Measurements from ENCODE around the gene FAIM2.
"Not testable (repeated sequence)": the region's sequence is repeated elsewhere in the genome, so short reads cannot be mapped to it uniquely, and the experiment has no call there.

FAIM2 gene

GRCh38 chr12:49865109-49865781 is 38.5 kb downstream of the FAIM2 start:
- no peak overlapping the region for H2AK5ac ChIP-seq (ENCODE audit: low read length)
- H3K27me3 ChIP-seq (ENCODE audit: insufficient read depth, low read length), result no peaks in the 10 kb centered on the region
- H3K4me2 ChIP-seq (ENCODE audit: low read length), result no peak overlapping the region
- no peak overlapping the region for H4K12ac ChIP-seq (ENCODE audit: low read depth, low read length)
- H3K79me1 ChIP-seq (ENCODE audit: low read length), result no peaks in the 10 kb centered on the region
- H3K23ac ChIP-seq (ENCODE audit: low read length), result no peak overlapping the region
- H3K36me3 ChIP-seq (ENCODE audit: control insufficient read depth in 1 of 2, insufficient read depth in 2 of 2, low read length in 2 of 2), result no peaks in the 10 kb centered on the region
- H3K9me3 ChIP-seq (ENCODE audit: insufficient read depth, low read depth, low read length), result peaks cover 2% of the 10 kb centered on the region
- H3K4me1 ChIP-seq (ENCODE audit: control insufficient read depth in 1 of 2, insufficient read depth in 2 of 2, low read length in 2 of 2), result peaks cover 6 to 11% of the 10 kb centered on the region in 2 experiments
- no peak overlapping the region for H4K91ac ChIP-seq (ENCODE audit: low read depth, low read length)
- H2BK5ac ChIP-seq (ENCODE audit: low read depth, low read length, poor library complexity), result no peak overlapping the region
- no peak overlapping the region for H3K27ac ChIP-seq (ENCODE audit: low read depth, low read length)
- H2BK12ac ChIP-seq (ENCODE audit: low read length), result no peak overlapping the region
- H2BK120ac ChIP-seq (ENCODE audit: insufficient read depth, low read length, poor library complexity), result no peak overlapping the region
- no peaks in the 10 kb centered on the region for H3K79me2 ChIP-seq (ENCODE audit: control insufficient read depth, insufficient read depth, low read length, poor library complexity)
- H2AFZ ChIP-seq (ENCODE audit: insufficient read depth, low read length, poor library complexity), result no peak overlapping the region
- no peak overlapping the region for H3K4ac ChIP-seq (ENCODE audit: low read depth, low read length)
- H4K8ac ChIP-seq (ENCODE audit: low read depth, low read length), result no peak overlapping the region
- H3K14ac ChIP-seq (ENCODE audit: low read length), result no peak overlapping the region
- WGBS (ENCODE audit: extremely low coverage, insufficient coverage, insufficient read length), result no CpG with 5 or more reads among the region's 13 CpGs
- no peak overlapping the region for H3K18ac ChIP-seq (ENCODE audit: low read length)
- no peak for DNase-seq
- no peak overlapping the region for H3K9ac ChIP-seq (ENCODE audit: low read length)
- no peak overlapping the region for H3K4me3 ChIP-seq (ENCODE audit: low read depth, low read length)

GRCh38 chr12:49864798-49865090 is 39.0 kb downstream of the FAIM2 start:
- peaks cover 6 to 11% of the 10 kb centered on the region in 2 experiments for H3K4me1 ChIP-seq (ENCODE audit: control insufficient read depth in 1 of 2, insufficient read depth in 2 of 2, low read length in 2 of 2)
- no CpG with 5 or more reads among the region's 2 CpGs for WGBS (ENCODE audit: extremely low coverage, insufficient coverage, insufficient read length)
- no peak overlapping the region for H3K4ac ChIP-seq (ENCODE audit: low read depth, low read length)
- no peak overlapping the region for H2BK12ac ChIP-seq (ENCODE audit: low read length)
- H3K23ac ChIP-seq (ENCODE audit: low read length), result no peak overlapping the region
- H4K12ac ChIP-seq (ENCODE audit: low read depth, low read length), result no peak overlapping the region
- H4K91ac ChIP-seq (ENCODE audit: low read depth, low read length), result no peak overlapping the region
- no peaks in the 10 kb centered on the region for H3K79me1 ChIP-seq (ENCODE audit: low read length)
- H2AK5ac ChIP-seq (ENCODE audit: low read length), result no peak overlapping the region
- peaks cover 2% of the 10 kb centered on the region for H3K9me3 ChIP-seq (ENCODE audit: insufficient read depth, low read depth, low read length)
- H3K36me3 ChIP-seq (ENCODE audit: control insufficient read depth in 1 of 2, insufficient read depth in 2 of 2, low read length in 2 of 2), result no peaks in the 10 kb centered on the region
- no peak overlapping the region for H3K4me3 ChIP-seq (ENCODE audit: low read depth, low read length)
- H2BK120ac ChIP-seq (ENCODE audit: insufficient read depth, low read length, poor library complexity), result no peak overlapping the region
- H2BK5ac ChIP-seq (ENCODE audit: low read depth, low read length, poor library complexity), result no peak overlapping the region
- H3K79me2 ChIP-seq (ENCODE audit: control insufficient read depth, insufficient read depth, low read length, poor library complexity), result no peaks in the 10 kb centered on the region
- no peak overlapping the region for H3K18ac ChIP-seq (ENCODE audit: low read length)
- no peak overlapping the region for H3K9ac ChIP-seq (ENCODE audit: low read length)
- DNase-seq, result no peak
- no peak overlapping the region for H4K8ac ChIP-seq (ENCODE audit: low read depth, low read length)
- H2AFZ ChIP-seq (ENCODE audit: insufficient read depth, low read length, poor library complexity), result no peak overlapping the region
- H3K27ac ChIP-seq (ENCODE audit: low read depth, low read length), result no peak overlapping the region
- no peak overlapping the region for H3K4me2 ChIP-seq (ENCODE audit: low read length)
- H3K14ac ChIP-seq (ENCODE audit: low read length), result no peak overlapping the region
- H3K27me3 ChIP-seq (ENCODE audit: insufficient read depth, low read length), result no peaks in the 10 kb centered on the region

GRCh38 chr12:49863946-49864797 is 39.5 kb downstream of the FAIM2 start:
- H3K9me3 ChIP-seq (ENCODE audit: insufficient read depth, low read depth, low read length), result no peaks in the 10 kb centered on the region
- H4K8ac ChIP-seq (ENCODE audit: low read depth, low read length), result no peak overlapping the region
- H3K9ac ChIP-seq (ENCODE audit: low read length), result no peak overlapping the region
- H3K27ac ChIP-seq (ENCODE audit: low read depth, low read length), result no peak overlapping the region
- H3K27me3 ChIP-seq (ENCODE audit: insufficient read depth, low read length), result no peaks in the 10 kb centered on the region
- no peak overlapping the region for H3K4ac ChIP-seq (ENCODE audit: low read depth, low read length)
- no peak overlapping the region for H2BK120ac ChIP-seq (ENCODE audit: insufficient read depth, low read length, poor library complexity)
- H2AFZ ChIP-seq (ENCODE audit: insufficient read depth, low read length, poor library complexity), result no peak overlapping the region
- WGBS (ENCODE audit: extremely low coverage, insufficient coverage, insufficient read length), result no CpG with 5 or more reads among the region's 17 CpGs
- no peak overlapping the region for H3K23ac ChIP-seq (ENCODE audit: low read length)
- no peak overlapping the region for H2BK5ac ChIP-seq (ENCODE audit: low read depth, low read length, poor library complexity)
- DNase-seq, result peak in 1 of 2 donors; percentile 31
- H4K12ac ChIP-seq (ENCODE audit: low read depth, low read length), result no peak overlapping the region
- H3K79me1 ChIP-seq (ENCODE audit: low read length), result no peaks in the 10 kb centered on the region
- no peaks in the 10 kb centered on the region for H3K79me2 ChIP-seq (ENCODE audit: control insufficient read depth, insufficient read depth, low read length, poor library complexity)
- H3K4me1 ChIP-seq (ENCODE audit: control insufficient read depth in 1 of 2, insufficient read depth in 2 of 2, low read length in 2 of 2), result peaks cover 4 to 8% of the 10 kb centered on the region in 2 experiments
- no peak overlapping the region for H3K18ac ChIP-seq (ENCODE audit: low read length)
- no peak overlapping the region for H2AK5ac ChIP-seq (ENCODE audit: low read length)
- no peak overlapping the region for H2BK12ac ChIP-seq (ENCODE audit: low read length)
- no peak overlapping the region for H3K14ac ChIP-seq (ENCODE audit: low read length)
- H3K36me3 ChIP-seq (ENCODE audit: control insufficient read depth in 1 of 2, insufficient read depth in 2 of 2, low read length in 2 of 2), result no peaks in the 10 kb centered on the region
- H4K91ac ChIP-seq (ENCODE audit: low read depth, low read length), result no peak overlapping the region
- H3K4me3 ChIP-seq (ENCODE audit: low read depth, low read length), result no peak overlapping the region
- H3K4me2 ChIP-seq (ENCODE audit: low read length), result no peak overlapping the region

- no CpG with 5 or more reads among the region's 31 CpGs for WGBS (ENCODE audit: extremely low coverage, insufficient coverage, insufficient read length)
- not testable (repeated sequence) for H2AFZ ChIP-seq (ENCODE audit: insufficient read depth, low read length, poor library complexity)
Observed at GRCh38 chr12:49860921-49861320, 42.8 kb downstream of the FAIM2 start.

More at GRCh38 chr12:49860921-49861320, 42.8 kb downstream of the FAIM2 start:
- H2BK12ac ChIP-seq (ENCODE audit: low read length); H3K4me1 ChIP-seq (ENCODE audit: control insufficient read depth in 1 of 2, insufficient read depth in 2 of 2, low read length in 2 of 2); H3K79me1 ChIP-seq (ENCODE audit: low read length); H4K91ac ChIP-seq (ENCODE audit: low read depth, low read length); H3K9me3 ChIP-seq (ENCODE audit: insufficient read depth, low read depth, low read length); H2BK5ac ChIP-seq (ENCODE audit: low read depth, low read length, poor library complexity); H3K4me2 ChIP-seq (ENCODE audit: low read length); H3K9ac ChIP-seq (ENCODE audit: low read length); H3K14ac ChIP-seq (ENCODE audit: low read length); H2AK5ac ChIP-seq (ENCODE audit: low read length); DNase-seq; H3K18ac ChIP-seq (ENCODE audit: low read length); H3K27ac ChIP-seq (ENCODE audit: low read depth, low read length); H3K4me3 ChIP-seq (ENCODE audit: low read depth, low read length); H4K8ac ChIP-seq (ENCODE audit: low read depth, low read length); H3K4ac ChIP-seq (ENCODE audit: low read depth, low read length); H3K79me2 ChIP-seq (ENCODE audit: control insufficient read depth, insufficient read depth, low read length, poor library complexity); H3K23ac ChIP-seq (ENCODE audit: low read length); H3K27me3 ChIP-seq (ENCODE audit: insufficient read depth, low read length); H4K12ac ChIP-seq (ENCODE audit: low read depth, low read length); H2BK120ac ChIP-seq (ENCODE audit: insufficient read depth, low read length, poor library complexity); H3K36me3 ChIP-seq (ENCODE audit: control insufficient read depth in 1 of 2, insufficient read depth in 2 of 2, low read length in 2 of 2): not testable (repeated sequence)
